ENCODE results near the gene DGAT2.

The DGAT2 gene

DNA sequence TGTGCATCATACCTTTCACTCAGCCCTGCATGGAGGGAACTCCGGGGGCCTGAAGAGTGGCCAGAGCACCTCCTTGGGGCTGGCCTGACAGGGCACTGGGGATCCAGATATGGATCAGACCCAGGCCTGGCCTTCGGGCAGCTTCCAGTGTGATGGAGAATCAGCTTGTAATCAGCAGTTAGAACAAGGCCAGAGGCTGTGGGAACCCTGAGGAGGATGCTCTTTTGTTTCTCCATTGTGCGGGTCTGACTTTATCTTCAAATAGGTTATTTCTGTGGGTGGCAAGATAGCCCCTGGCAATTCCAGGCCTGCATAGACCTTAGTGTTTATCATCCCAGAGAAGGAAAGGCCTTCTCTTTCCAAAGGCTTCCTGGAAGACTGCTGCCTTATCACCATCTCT lies 12.3 kb downstream of the DGAT2 start:
- DNase-seq (ENCODE audit: low spot score), result no peak

DNA sequence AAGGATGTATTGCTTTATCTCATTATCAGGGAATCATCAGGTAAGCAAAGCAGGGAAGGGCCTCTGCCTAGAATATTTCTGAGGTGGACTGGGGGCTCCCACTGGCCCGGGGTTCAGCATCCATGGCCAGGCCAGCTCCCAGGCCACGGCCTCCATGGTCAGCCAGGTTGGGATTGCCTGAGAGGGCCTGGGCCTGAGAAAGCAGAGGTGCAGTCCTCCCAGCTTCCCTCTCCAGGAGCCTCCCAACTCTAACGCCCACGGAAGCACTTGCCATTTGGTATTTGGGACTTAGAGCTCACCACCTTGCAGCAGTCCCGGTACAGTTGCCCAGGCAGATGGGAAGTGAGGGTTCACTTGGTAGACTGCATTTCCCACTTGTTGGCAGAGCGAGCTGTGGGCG lies 12.7 kb downstream of the DGAT2 start:
- DNase-seq (ENCODE audit: low spot score), result no peak

- no peak for DNase-seq (ENCODE audit: low spot score)
Measured at GRCh38 chr11:75781831-75782230, 13.3 kb downstream of the DGAT2 start.

DNA sequence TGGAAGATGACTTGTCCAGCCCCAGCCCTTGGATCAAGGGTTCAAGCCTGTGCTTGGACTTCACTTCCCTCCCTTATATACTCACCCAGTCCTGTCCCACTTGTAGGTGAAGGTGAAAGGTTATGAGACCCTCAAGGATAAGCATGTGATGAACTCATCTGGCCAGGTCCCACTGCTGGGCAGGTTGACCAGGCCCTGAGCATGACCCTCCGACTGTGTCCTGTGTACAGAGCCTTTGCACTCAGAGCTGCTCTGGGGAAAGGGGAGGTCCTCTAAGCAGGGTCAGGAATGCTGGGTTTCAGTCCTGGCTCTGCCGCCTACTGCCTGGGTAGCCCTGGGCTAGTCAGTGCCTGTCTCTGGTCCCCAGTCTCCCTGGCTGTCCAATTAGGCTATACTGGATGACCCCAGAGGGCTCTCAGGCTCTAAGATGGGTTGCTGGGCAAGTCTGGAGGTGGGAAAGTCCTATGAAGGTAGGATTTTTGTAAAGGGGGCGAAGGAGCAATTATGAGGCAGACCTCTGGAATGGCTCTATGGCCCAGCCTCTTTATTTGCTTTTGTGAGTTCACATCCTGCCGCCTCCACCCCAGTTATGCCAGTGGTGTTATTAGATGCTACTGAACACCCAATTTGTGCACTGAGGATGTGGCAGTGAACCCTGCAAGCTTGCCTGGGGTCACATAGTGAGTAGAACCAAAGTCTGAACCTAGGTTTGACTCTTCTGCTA lies 14.1 kb downstream of the DGAT2 start:
- DNase-seq (ENCODE audit: low spot score), result no peak

- no peak for DNase-seq (ENCODE audit: low spot score)
Measured at GRCh38 chr11:75783416-75784084, 15.0 kb downstream of the DGAT2 start.

DNA sequence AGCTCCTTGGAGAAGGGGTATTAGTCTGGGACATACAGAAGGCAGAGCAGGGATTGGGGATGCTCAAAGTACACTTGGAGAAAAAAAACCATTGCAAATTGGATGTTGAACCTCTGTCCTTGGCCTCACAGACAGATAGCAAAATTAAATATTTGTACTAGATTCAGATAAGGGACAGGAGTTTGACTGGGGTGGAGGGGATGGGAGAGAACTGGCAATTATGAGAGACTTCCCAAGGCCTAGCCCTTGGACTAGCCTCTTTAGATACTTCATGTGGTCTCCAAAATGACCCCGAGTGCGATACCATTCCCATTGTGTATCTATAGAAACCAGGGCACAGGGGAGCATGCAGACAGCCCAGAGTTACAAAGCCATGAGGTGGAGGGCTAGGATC lies 15.5 kb downstream of the DGAT2 start:
- no peak for DNase-seq (ENCODE audit: low spot score)

- no peak for DNase-seq (ENCODE audit: low spot score)
Measured at GRCh38 chr11:75784506-75784905, 15.9 kb downstream of the DGAT2 start.

DNA sequence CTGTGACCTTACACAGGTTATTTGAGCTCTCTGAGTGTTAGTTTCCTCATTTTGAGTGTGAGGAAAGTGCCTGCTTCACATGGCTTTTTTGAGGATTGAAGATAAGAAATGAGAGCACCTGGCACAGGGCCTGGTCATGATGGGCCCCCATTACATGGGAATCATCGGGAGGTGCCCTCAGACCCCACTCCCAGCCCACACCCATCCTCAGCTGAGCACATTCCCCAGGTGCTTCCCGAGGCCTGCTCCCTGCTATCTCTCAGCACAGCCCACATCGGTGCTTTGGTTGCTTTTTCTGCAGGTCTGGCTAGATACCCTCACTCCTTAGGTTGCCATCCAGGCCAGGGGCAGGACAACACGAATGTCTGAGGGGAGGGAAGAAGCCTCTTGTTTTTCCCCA lies 16.6 kb downstream of the DGAT2 start:
- DNase-seq (ENCODE audit: low spot score), result no peak

DNA sequence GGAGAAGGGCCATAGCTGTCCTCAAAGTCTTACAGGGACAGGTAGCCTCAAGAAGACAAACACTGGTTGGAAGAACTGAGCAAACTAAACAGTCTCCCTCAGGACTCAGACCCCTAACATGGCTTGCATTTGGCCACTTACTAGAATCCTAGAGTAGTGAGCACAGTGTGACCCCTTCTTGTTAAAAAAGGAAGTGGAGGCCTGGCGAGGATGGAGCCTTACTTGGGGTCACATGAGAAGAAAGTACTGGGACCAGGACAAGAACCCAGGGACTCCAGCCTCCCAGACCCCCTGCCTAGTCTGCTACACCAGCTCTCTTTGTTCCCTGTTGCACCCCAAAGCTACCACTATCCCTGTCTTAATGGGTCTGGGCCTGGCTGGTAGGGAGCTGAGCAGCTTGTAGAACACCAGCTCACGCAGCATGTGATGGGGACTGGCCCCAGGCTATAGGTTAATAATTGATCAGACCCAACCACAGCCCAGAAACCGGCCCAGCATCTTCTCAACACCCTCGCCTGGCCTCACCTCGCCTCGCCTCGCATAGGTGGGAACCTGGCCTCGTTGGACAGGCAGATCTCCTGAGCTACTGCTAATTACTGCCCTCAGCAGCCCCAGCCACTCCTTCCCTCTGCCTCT lies 17.6 kb downstream of the DGAT2 start:
- no peak for DNase-seq (ENCODE audit: low spot score)

DNA sequence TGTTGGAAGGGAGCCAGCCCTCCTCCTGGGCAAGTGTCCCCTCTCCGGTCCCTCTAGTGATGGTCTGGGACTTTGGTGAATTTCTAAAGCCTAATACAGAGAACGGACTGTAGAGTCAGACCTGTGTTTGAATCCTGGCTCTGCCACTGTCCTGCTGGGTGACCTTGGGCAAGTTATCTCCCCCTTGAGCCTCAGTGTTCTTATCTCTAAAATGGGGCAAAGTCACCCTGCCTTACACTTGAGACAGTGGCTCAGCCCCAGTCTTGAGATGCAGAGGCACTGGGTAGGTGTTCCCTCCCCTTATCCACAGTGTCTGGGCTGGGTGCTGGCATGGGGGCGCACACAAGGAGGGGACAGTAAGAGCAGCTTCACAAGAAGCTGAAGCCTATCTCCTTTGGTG lies 20.9 kb downstream of the DGAT2 start:
- no peak for DNase-seq (ENCODE audit: low spot score)

- DNase-seq (ENCODE audit: low spot score), result no peak
Measured at GRCh38 chr11:75790986-75791385, 22.4 kb downstream of the DGAT2 start.

DNA sequence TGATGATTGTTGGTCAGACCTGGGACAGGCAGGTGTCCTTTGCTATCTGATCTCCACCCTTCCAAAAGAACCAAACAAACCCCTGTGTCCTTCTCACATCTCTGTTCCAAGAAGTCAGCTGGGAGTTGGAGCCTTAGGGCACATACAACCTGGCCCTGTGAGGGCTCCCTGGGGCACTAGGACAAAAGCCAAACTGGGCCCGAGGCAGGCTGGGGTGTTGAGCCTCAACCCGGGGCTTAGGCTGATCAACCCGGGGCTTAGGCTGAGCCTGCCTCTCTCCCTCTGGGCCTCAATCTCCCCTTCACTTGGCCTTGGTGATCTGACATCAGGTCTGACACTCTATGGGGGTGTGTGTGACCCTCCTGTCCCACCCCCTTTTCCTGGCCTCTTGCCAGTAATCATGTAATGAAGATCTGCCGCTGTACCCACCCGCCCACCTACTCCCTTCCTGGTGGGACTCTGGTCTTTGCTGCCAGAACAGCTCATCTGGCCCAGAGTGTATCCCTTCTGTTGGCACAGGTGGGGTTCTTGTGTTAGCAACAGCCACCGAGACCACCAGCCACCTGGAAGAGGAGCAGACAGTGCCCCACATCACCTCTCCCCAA lies 23.7 kb downstream of the DGAT2 start:
- no peak for DNase-seq (ENCODE audit: low spot score)

DNA sequence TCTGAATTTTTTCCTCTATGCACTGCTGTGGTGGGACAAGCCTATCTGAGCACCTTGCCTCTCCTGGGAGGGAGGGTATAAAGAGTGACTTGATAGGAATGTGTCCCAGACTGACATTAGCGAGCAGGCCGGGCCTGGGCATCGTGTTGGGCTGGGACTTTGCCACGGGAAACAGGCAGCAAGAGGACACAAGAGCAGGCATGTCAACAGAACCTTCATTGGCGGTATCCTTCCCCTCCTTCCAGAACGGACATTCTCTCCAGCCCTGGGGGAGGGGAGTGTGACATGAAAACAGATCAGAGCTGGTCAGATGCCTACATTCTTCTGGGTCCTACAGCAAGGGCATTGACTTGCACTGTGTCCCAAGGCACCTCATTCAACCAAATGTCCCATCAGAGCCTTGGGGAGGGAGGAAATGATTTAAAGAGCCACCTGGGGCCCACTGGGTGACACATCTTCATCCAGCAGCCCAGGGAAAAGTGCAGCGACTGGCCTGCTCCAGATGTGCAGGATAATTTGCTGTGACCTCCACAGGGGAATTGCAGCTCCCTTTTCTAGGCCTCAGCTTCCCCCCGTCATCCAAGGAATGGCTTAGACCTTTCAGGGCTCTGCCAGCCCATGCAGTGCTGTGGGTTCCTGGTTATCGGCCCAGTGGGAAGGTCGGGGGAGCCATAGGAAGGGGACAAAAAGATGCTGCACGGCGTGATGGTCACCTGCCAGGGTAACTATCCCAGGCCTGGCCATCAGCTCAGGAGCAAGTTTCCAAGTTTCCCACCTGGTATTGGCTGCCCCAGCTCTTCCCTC lies 24.6 kb downstream of the DGAT2 start:
- DNase-seq (ENCODE audit: low spot score), result no peak

DNA sequence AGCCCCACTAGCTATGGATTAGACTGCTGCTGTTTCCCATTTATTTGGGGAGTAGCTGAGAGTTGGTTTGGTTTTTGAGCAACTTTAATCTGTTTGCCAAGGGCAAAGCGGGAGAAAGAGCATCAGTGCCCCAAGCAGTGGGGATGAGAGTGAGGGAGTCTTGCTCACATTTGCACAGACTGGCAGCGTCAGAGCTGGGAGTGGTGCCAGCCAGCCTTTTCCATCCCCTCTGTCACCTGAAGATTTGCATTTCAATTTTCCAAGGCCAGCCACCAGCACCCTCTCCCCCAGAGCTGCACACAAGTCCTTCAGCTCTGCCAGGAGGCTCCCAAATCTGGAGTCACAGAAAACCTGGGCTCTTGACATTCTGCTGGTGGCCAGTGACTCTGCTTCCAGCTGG lies 25.4 kb downstream of the DGAT2 start:
- DNase-seq (ENCODE audit: low spot score), result no peak

DNA sequence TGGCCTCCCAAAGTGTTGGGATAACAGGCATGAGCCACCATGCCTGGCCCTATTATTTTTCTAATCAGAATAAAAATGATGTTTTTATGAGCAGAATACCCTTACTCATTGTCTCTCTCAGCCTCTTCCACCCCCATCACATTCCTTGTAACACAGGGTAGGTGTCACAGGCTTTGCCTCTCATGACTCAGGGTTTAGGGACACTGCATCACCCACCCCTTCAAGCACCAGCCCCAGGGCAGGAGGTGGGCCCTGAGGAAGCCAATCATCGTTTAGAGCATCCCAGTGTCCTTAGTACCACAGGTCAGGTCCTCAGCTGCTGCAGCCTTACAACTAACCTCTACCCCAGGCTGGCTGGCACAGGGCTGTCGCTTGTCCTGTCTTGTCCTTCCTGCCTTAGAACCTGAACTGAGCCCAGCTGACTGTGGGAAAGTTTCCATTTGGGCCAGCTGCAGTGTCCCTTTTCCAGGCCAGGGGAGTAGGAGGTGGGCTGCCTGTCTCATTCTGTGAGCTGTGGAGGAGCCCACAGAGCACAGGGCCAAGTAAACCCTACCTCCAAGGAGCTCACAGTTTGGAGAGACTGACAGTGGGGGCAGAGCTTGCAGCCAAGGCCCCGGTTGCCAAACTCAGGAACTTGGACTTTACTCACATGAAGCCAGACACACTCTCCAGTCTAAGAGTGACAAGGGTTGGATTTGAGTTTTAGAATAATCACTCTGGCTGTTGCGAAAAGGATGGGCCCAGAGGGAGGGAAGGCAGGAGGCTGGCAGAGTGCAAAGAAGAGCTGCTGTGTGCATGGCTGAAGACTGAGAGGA lies 26.9 kb downstream of the DGAT2 start:
- no peak for DNase-seq (ENCODE audit: low spot score)

GRCh38 chr11:75796091-75796435 lies 27.5 kb downstream of the DGAT2 start:
- no peak for DNase-seq (ENCODE audit: low spot score)

- no peak for DNase-seq (ENCODE audit: low spot score)
Measured at GRCh38 chr11:75797116-75797515, 28.5 kb downstream of the DGAT2 start.

DNA sequence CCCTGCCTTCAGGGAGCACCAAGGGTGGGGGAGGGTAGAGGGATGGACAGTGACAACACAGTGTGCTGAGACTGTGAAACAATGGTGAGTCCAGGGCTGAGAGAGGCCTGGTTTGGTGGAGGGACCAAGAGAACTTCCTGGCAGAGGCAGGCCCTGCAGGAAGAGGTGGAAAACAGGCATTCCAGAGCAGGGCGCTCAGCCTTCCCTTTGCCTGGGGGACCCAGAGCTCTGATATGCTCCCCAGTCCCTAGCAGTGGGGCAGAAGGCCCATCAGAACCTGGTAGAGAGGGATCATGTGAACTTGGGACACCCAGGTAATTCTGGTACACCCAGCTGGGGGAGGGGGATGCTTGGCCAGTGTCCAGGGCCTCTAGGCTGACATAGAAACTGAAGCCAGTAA lies 29.2 kb downstream of the DGAT2 start:
- no peak for DNase-seq (ENCODE audit: low spot score)

- DNase-seq (ENCODE audit: low spot score), result no peak
Measured at GRCh38 chr11:75800136-75800675, 31.6 kb downstream of the DGAT2 start.

- DNase-seq (ENCODE audit: low spot score), result no peak
Measured at GRCh38 chr11:75800728-75801361, 32.3 kb downstream of the DGAT2 start.

All from ecto neural progenitor cell (in vitro differentiated cells).